ENCODE measurements around the gene UGT1A4. TPM values are rescaled to one million over a fixed set of nuclear protein-coding genes. Genes with fewer than 3 reads are reported as not detected.

UGT1A4 gene
- total RNA-seq, 4 donors from 2014 or later: not detected

- ATAC-seq (ENCODE audit: low FRiP score) (no peak), DNase-seq (ENCODE audit: low spot score) (no peak)
- no peak for TF ChIP-seq CTCF (IDR thresholded peaks at IDR 0.05)
These were observed 36.5 kb downstream of the UGT1A4 start for GRCh38 chr2:233754872-233755611.

- no peak for DNase-seq (ENCODE audit: low spot score)
- no peak for ATAC-seq (ENCODE audit: low FRiP score)
- TF ChIP-seq CTCF (IDR thresholded peaks at IDR 0.05): no peak
These were observed 38.0 kb downstream of the UGT1A4 start for GRCh38 chr2:233756429-233757081.

- ATAC-seq (ENCODE audit: low FRiP score) (no peak), DNase-seq (ENCODE audit: low spot score) (no peak)
- no peak for TF ChIP-seq CTCF (IDR thresholded peaks at IDR 0.05)
These were observed 39.6 kb downstream of the UGT1A4 start for GRCh38 chr2:233758141-233758540.

- no peak for DNase-seq (ENCODE audit: low spot score)
- no peak for TF ChIP-seq CTCF (IDR thresholded peaks at IDR 0.05)
- no peak for ATAC-seq (ENCODE audit: low FRiP score)
These were observed 40.3 kb downstream of the UGT1A4 start for GRCh38 chr2:233758849-233759248.

GRCh38 chr2:233760043-233760442 lies 41.5 kb downstream of the UGT1A4 start, which contains the start of gene UGT1A1:
UGT1A1 (plus strand) TSS chr2:233760270; CDS start chr2:233760288, 18 bp downstream.
- ATAC-seq (ENCODE audit: low FRiP score) (no peak), DNase-seq (ENCODE audit: low spot score) (no peak)
- no peak for TF ChIP-seq CTCF (IDR thresholded peaks at IDR 0.05)

- ATAC-seq (ENCODE audit: low FRiP score) (peak; percentile 54), DNase-seq (ENCODE audit: low spot score) (no peak)
- no peak for TF ChIP-seq CTCF (IDR thresholded peaks at IDR 0.05)
These were observed 42.7 kb downstream of the UGT1A4 start for GRCh38 chr2:233761040-233761769.
